HG03025 (cell line): ENCODE data around the gene RPH3AL.

ENCODE experiments used
- ATAC-seq: cut with Tn5 transposase; IDR thresholded peaks from one replicate; pipeline ENCODE4 v1.9.1; 2021; ENCODE audit warnings: mild to moderate bottlenecking, moderate library complexity; ENCODE audit not compliant: unreplicated experiment, low FRiP score

RPH3AL gene

GRCh38 chr17:337866-338265, 14.7 kb downstream of the RPH3AL start:
- ATAC-seq = no peak

DNA sequence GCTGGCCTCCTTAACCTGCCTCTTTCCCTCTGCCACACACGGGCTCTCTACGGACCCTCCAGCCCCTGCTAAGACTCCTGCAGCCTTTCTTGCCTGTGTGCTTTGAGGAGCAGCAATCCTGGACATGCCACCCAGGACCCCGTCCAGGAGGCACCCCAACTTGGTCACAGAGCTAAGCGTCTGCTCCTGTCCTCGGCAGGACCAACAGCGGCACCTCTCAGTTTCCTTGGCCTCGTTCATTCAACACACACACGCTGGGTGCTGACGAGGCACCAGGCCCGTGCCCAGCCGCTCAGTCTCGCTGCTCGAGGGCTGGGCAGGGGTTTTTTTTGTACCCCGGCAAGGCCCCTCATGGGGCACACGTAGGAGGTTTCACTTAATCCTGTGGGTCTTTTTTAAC, 15.2 kb downstream of the RPH3AL start:
- ATAC-seq = no peak

DNA sequence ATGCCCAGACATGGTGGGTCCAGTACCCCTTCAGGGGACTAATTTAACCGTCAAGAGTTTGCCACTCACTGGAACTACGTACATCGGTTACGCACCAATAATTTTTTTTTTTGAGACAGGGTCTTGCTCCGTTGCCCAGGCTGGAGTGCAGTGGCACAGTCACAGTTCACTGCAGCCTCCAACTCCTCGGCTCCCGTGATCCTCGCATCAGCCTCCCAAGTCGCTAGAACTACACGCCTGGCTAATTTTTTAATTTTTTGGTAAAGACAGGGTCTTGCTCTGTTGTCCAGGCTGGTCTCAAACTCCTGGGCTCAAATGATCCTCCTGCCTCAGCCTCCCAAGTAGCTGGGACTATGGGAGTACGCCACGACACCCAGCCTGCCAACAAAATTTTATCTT, 15.6 kb downstream of the RPH3AL start:
- no peak for ATAC-seq

- ATAC-seq = no peak
Measured at GRCh38 chr17:336110-337021, 16.2 kb downstream of the RPH3AL start.

DNA sequence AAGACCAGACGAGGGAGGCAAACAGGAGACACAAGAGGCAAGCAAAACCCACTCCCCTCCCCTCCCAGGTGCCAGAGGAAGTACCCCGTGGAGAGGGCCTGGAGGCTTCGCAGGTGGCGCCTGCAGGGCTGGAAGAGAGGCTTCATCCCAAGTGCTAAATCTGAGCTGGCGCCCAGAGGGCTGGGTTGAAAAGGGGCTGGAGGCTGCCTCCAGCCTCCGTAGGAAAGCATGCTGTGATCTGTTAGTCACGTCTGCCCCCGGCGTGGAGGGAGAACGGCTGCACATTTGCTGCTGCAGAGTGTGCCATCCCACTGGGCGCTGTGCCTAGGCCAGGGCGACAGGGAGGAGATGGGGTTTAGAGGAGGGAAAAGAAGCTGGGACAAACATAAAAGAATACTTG, 16.9 kb downstream of the RPH3AL start:
- ATAC-seq = no peak

GRCh38 chr17:334974-335481, 17.6 kb downstream of the RPH3AL start:
- ATAC-seq = no peak

- no peak for ATAC-seq
Measured at GRCh38 chr17:333626-334396, 18.8 kb downstream of the RPH3AL start.

GRCh38 chr17:332558-333322, 19.9 kb downstream of the RPH3AL start:
- no peak for ATAC-seq

GRCh38 chr17:332023-332422, 20.6 kb downstream of the RPH3AL start:
- no peak for ATAC-seq

DNA sequence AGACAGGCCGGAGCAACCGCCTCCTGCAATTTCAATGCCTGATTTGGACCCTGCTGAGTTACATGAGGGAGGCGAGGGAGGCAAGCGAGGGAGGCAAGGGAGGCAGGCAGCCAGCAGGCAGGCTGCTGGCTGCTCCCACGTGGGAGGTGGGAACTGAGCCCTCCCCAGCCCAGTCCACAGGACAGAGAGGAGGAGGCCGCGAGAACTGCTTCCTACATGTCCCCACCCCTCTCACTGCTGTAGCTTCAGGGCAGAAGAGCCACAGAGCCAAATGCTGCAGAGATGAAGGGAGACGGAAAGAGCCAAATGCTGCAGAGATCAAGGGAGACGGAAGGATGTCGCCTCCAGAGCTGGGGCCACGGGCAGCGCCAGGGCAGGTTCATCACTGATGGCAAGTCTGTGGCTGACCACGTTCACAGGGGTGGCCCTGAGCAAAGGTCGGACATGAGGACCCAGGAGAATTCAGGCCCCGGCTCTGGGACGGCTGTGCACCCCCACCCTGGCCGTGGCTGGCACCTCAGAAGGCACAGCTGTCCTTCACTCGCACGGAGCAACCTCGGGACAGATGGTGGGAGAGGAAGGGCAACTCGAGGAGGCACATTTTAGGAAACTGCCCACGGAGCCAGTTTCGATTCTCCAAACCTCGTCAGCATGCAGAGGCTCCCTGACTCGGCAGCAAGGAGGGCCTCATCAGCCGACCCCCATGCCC, 21.5 kb downstream of the RPH3AL start:
- no peak for ATAC-seq

GRCh38 chr17:329784-330420, 22.7 kb downstream of the RPH3AL start:
- ATAC-seq = no peak

- no peak for ATAC-seq
Measured at GRCh38 chr17:327971-328370, 24.6 kb downstream of the RPH3AL start.

- ATAC-seq = no peak
Measured at GRCh38 chr17:327296-327695, 25.3 kb downstream of the RPH3AL start.

GRCh38 chr17:326010-326621, 26.5 kb downstream of the RPH3AL start:
- ATAC-seq = no peak

- ATAC-seq = no peak
Measured at GRCh38 chr17:325270-326009, 27.2 kb downstream of the RPH3AL start.

DNA sequence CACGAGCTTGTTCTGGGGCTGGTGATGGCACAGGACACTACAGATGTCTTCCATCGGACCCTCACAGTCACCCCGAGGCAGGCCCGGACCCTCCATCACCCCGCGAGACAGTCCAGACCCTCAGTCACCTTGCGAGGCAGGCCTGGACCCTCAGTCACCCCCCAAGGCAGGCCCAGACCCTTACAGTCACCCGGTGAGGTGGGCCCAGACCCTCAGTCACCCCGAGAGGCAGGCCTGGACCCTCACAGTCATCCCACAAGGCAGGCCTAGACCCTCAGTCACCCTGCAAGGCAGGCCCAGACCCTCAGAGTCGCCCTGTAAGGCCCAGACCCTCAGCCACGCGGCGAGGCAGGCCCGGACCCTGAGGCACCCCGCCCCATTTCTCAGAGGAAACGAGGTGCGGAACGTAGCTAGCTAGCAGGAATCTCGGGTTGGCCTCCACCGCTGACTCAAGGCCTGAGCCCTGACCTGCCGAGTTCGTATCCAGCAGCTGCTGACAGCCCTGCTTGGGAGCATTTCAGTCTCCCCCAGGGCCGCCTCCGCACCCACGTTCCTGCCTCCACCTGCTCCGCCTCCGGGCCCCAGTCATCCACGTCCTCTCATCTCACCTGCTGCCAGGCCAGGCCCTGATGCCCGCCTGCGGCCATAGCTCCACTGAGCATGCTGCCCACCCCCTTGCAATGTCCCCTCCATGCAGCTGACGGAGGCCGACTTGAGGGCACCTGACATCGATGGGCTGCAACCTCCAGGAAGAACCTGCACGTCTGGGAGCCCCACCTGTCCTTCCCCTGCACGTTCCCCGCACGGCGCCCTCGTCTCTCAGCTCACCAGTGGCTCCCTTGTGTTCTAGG, 28.7 kb downstream of the RPH3AL start:
- ATAC-seq = no peak

GRCh38 chr17:323181-323580, 29.4 kb downstream of the RPH3AL start:
- ATAC-seq = no peak
